GM23338 (cell line): ENCODE measurements around the gene MYO7B. TPM values are rescaled to one million over a fixed set of nuclear protein-coding genes. Genes with fewer than 3 reads are reported as not detected.

Experiments used
- ATAC-seq: fragments of 200-7000 bp; cut with Tn5 transposase; 3 replicates; pipeline ENCODE4 v1.9.1; 2020
- DNase-seq: peaks from one replicate; pipeline ENCODE4 v3.0.0-alpha.2; 2015; ENCODE audit warnings: low spot score
- H2AFZ ChIP-seq: fragments of 200-600 bp; sonication (generic); 2 replicates; pipeline ENCODE4 v1.8.0; 2016; ENCODE audit warnings: antibody characterized with exemption, mild to moderate bottlenecking, moderate library complexity
- H3F3A ChIP-seq: fragments of 200-600 bp; sonication (generic); replicated peaks from 2 replicates; pipeline ENCODE4 v1.8.0; 2017; ENCODE audit warnings: antibody characterized with exemption, mixed run types, low read depth
- H3K27ac ChIP-seq: fragments of 200-600 bp; sonication (generic); 2 replicates; pipeline ENCODE4 v1.6.1; 2016; ENCODE audit warnings: low read depth
- H3K27me3 ChIP-seq: fragments of 200-600 bp; sonication (generic); 2 replicates; pipeline ENCODE4 v1.8.0; 2016; ENCODE audit warnings: mild to moderate bottlenecking, mixed run types, moderate library complexity; ENCODE audit not compliant: insufficient read depth
- H3K36me3 ChIP-seq: fragments of 200-600 bp; sonication (generic); 2 replicates; pipeline ENCODE4 v1.8.0; 2016; ENCODE audit warnings: mild to moderate bottlenecking; ENCODE audit not compliant: insufficient read depth
- H3K4me1 ChIP-seq: fragments of 200-600 bp; sonication (generic); 2 replicates; pipeline ENCODE4 v1.8.0; 2016; ENCODE audit warnings: mild to moderate bottlenecking, moderate library complexity; ENCODE audit not compliant: insufficient read depth
- H3K4me2 ChIP-seq: fragments of 200-600 bp; sonication (generic); 2 replicates; pipeline ENCODE4 v1.7.1; 2017; ENCODE audit warnings: mixed run types
- H3K4me3 ChIP-seq: fragments of 200-600 bp; sonication (generic); 2 replicates; pipeline ENCODE4 v1.6.1; 2016; ENCODE audit warnings: mixed run types
- H3K79me2 ChIP-seq: fragments of 200-600 bp; sonication (generic); replicated peaks from 2 replicates; pipeline ENCODE4 v1.8.0; 2017; ENCODE audit warnings: mild to moderate bottlenecking; ENCODE audit not compliant: insufficient read depth
- H3K9me2 ChIP-seq: fragments of 200-600 bp; sonication (generic); 2 replicates; pipeline ENCODE4 v1.8.0; 2017; ENCODE audit not compliant: insufficient read depth
- H4K20me1 ChIP-seq: fragments of 200-600 bp; sonication (generic); replicated peaks from 2 replicates; pipeline ENCODE4 v1.8.0; 2017; ENCODE audit warnings: mild to moderate bottlenecking; ENCODE audit not compliant: insufficient read depth
- H3K27ac Mint-ChIP-seq: 2 replicates; pipeline ENCODE4 v1.8.0; 2020; ENCODE audit warnings: inconsistent platforms, mild to moderate bottlenecking, moderate library complexity, mixed read lengths
- H3K27me3 Mint-ChIP-seq: 3 replicates; pipeline ENCODE4 v1.8.0; 2022; ENCODE audit warnings: low read depth, mild to moderate bottlenecking, moderate library complexity, mixed read lengths, inconsistent platforms; ENCODE audit not compliant: insufficient read depth, poor library complexity
- H3K36me3 Mint-ChIP-seq: 3 replicates; pipeline ENCODE4 v1.8.0; 2021; ENCODE audit warnings: low read depth, mild to moderate bottlenecking, inconsistent platforms, moderate library complexity, mixed read lengths
- H3K4me1 Mint-ChIP-seq: 3 replicates; pipeline ENCODE4 v1.8.0; 2020; ENCODE audit warnings: mild to moderate bottlenecking, inconsistent platforms, mixed read lengths
- H3K4me3 Mint-ChIP-seq: 3 replicates; pipeline ENCODE4 v1.8.0; 2021; ENCODE audit warnings: moderate library complexity, mild to moderate bottlenecking, inconsistent platforms, mixed read lengths
- H3K9me3 Mint-ChIP-seq: 3 replicates; pipeline ENCODE4 v1.8.0; 2020; ENCODE audit warnings: moderate library complexity, mild to moderate bottlenecking, inconsistent platforms, mixed read lengths
- CREB1 ChIP-seq: fragments of 250-450 bp; sonication (Bioruptor Pico); IDR thresholded peaks from 2 replicates; pipeline ENCODE4 v1.5.0; 2020; ENCODE audit warnings: low read depth, mild to moderate bottlenecking, moderate library complexity
- CTCF ChIP-seq, 2 experiments: fragments of 200-600 bp in 1 of 2; sonication (generic) in 1 of 2; conservative IDR thresholded peaks; 2 replicates each; pipeline versions ENCODE4 v1.5.1 to v1.6.1; 2016 to 2017; ENCODE audit warnings: antibody characterized with exemption in 2 of 2, low read depth in 2 of 2, mild to moderate bottlenecking in 2 of 2, moderate library complexity in 1 of 2
- ETS1 ChIP-seq: IDR thresholded peaks from 2 replicates; pipeline ENCODE4 v1.6.1; 2016; ENCODE audit warnings: antibody characterized with exemption
- EZH2 ChIP-seq: fragments of 200-600 bp; sonication (generic); IDR thresholded peaks from one replicate; pipeline ENCODE4 v1.8.0; 2017; ENCODE audit warnings: antibody characterized with exemption, mild to moderate bottlenecking, low read depth; ENCODE audit not compliant: unreplicated experiment
- EZH2phosphoT487 ChIP-seq: fragments of 200-600 bp; sonication (generic); IDR thresholded peaks from one replicate; pipeline ENCODE4 v1.8.1; 2018; ENCODE audit warnings: antibody characterized with exemption; ENCODE audit not compliant: unreplicated experiment
- NANOG ChIP-seq: IDR thresholded peaks from 2 replicates; pipeline ENCODE4 v1.6.1; 2016; ENCODE audit warnings: antibody characterized with exemption, borderline replicate concordance
- POLR2AphosphoS5 ChIP-seq: IDR thresholded peaks from 2 replicates; pipeline ENCODE4 v1.6.1; 2016; ENCODE audit warnings: antibody characterized with exemption, low read depth
- REST ChIP-seq: IDR thresholded peaks from one replicate; pipeline ENCODE4 v1.6.1; 2018; ENCODE audit warnings: antibody characterized with exemption; ENCODE audit not compliant: unreplicated experiment
- STAT1 ChIP-seq: IDR thresholded peaks from one replicate; pipeline ENCODE4 v1.6.1; 2016; ENCODE audit warnings: antibody characterized with exemption; ENCODE audit not compliant: unreplicated experiment
- ZNF114 ChIP-seq: fragments of 250-450 bp; sonication (Bioruptor Pico); IDR thresholded peaks from 2 replicates; pipeline ENCODE4 v1.5.0; 2020; ENCODE audit warnings: mild to moderate bottlenecking, moderate library complexity
- ZNF331 ChIP-seq: fragments of 250-450 bp; sonication (Bioruptor Pico); IDR thresholded peaks from 2 replicates; pipeline ENCODE4 v1.5.0; 2020; ENCODE audit warnings: low read depth, mild to moderate bottlenecking, moderate library complexity
- polyA plus RNA-seq: library from polyadenylated mRNA; unstranded; fragments of >200 nt; fragmentation: Nextera tagmentation; extraction: Ambion mirVana; gene quantifications from 2 replicates; pipeline ENCODE4 v1.2.1, GENCODE V29; 2016
- total RNA-seq: library from RNA; depleted of rRNA; stranded (reverse); fragments of >200 nt; shearing (Covaris generic); gene quantifications from 2 replicates; pipeline ENCODE4 v1.2.3, GENCODE V29; 2014

MYO7B gene
- total and polyA plus RNA-seq, 2 experiments from 2014 or later, result not detected

GRCh38 chr2:127642706-127643438, 107.4 kb downstream of the MYO7B start:
- 0 out of 2 replicates have a peak, but pooled peaks cover 2% of the 10 kb centered on the region for H3K4me1 ChIP-seq
- no peaks in the 10 kb centered on the region for H3K79me2 ChIP-seq
- no peak overlapping the region for H3K4me2 ChIP-seq
- no peaks in the 10 kb centered on the region for H4K20me1 ChIP-seq
- no peak overlapping the region for H3K4me3 ChIP-seq
- no peaks in the 10 kb centered on the region for H3K36me3 Mint-ChIP-seq
- DNase-seq (no peak), ATAC-seq (no peak)
- no peak overlapping the region for H3K27ac Mint-ChIP-seq
- H3K36me3 ChIP-seq, result no peaks in the 10 kb centered on the region
- peaks cover 11% of the 10 kb centered on the region for H3K4me1 Mint-ChIP-seq
- TF ChIP-seq ZNF331 (CRISPR knock-in tag) (no peak), REST (no peak), EZH2 (no peak), ETS1 (no peak), CTCF (conservative IDR thresholded peaks at IDR 0.05; ENCODE audit: low read depth in 2 of 2) (no peak), ZNF114 (CRISPR knock-in tag) (no peak), POLR2AphosphoS5 (no peak), STAT1 (no peak), EZH2phosphoT487 (no peak), CREB1 (no peak), NANOG (no peak)
- no peak overlapping the region for H2AFZ ChIP-seq
- no peak overlapping the region for H3K4me3 Mint-ChIP-seq
- no peaks in the 10 kb centered on the region for H3K9me2 ChIP-seq
- no peaks in the 10 kb centered on the region for H3F3A ChIP-seq
- H3K27me3 Mint-ChIP-seq, result peaks cover 5% of the 10 kb centered on the region
- H3K9me3 Mint-ChIP-seq, result no peaks in the 10 kb centered on the region
- no peak overlapping the region for H3K27ac ChIP-seq
- no peaks in the 10 kb centered on the region for H3K27me3 ChIP-seq
